ENCODE data around the gene CSTF3. TPM values are rescaled to one million over a fixed set of nuclear protein-coding genes. Genes with fewer than 3 reads are reported as not detected.

The CSTF3 gene
- total RNA-seq, 4 donors from 2014 or later = 11.2 to 23.3 (median 18.2) TPM

- H3K27me3 ChIP-seq = no peaks in the 10 kb centered on the region
- H3K27ac ChIP-seq = peak overlapping the region; percentile 71 to 85 (median 77)
- WGBS, 2 donors = 20 to 38% methylated on average over 3 of the region's 3 CpGs
- no peak for TF ChIP-seq CTCF (IDR thresholded peaks at IDR 0.05)
- no peak for TF ChIP-seq POLR2A (IDR thresholded peaks at IDR 0.05)
- H3K36me3 ChIP-seq = peaks cover 1 to 74% (median 16%) of the 10 kb centered on the region in 3 donors
- peaks cover 14 to 83% (median 50%) of the 10 kb centered on the region in 3 donors for H3K4me1 ChIP-seq
- DNase-seq = no peak
- no peak overlapping the region for H3K4me3 ChIP-seq
- intact Hi-C loops (cut with DNase I) = no loop called here
- H3K9me3 ChIP-seq = no peaks in the 10 kb centered on the region
Observed at GRCh38 chr11:33063326-33063881, 97.9 kb downstream of the CSTF3 start.

- Histone ChIP-seq H3K4me3 (no peak overlapping the region), H3K9me3 (no peaks in the 10 kb centered on the region), H3K27ac (peak overlapping the region in 3 of 4 donors; percentile 64 to 85 (median 70)), H3K27me3 (no peaks in the 10 kb centered on the region), H3K36me3 (peaks cover 0 to 73% (median 14%) of the 10 kb centered on the region in 3 donors), H3K4me1 (peaks cover 14 to 86% (median 50%) of the 10 kb centered on the region in 3 donors)
- WGBS, 2 donors = 58 to 62% methylated on average over 5 of the region's 5 CpGs
- TF ChIP-seq POLR2A (IDR thresholded peaks at IDR 0.05) = no peak
- no peak for TF ChIP-seq CTCF (IDR thresholded peaks at IDR 0.05)
- DNase-seq = no peak
- intact Hi-C loops (cut with DNase I) = no loop called here
Observed at GRCh38 chr11:33062137-33062536, 99.1 kb downstream of the CSTF3 start.

GRCh38 chr11:33060271-33060670 is 101.0 kb downstream of the CSTF3 start:
- Histone ChIP-seq H3K4me3 (no peak overlapping the region), H3K9me3 (no peaks in the 10 kb centered on the region), H3K27ac (peak overlapping the region; percentile 64 to 85 (median 67)), H3K36me3 (peaks cover 0 to 71% (median 10%) of the 10 kb centered on the region in 3 donors), H3K4me1 (peaks cover 14 to 89% (median 47%) of the 10 kb centered on the region in 3 donors), H3K27me3 (no peaks in the 10 kb centered on the region)
- 89 to 96% methylated on average over 2 to 3 of the region's 3 CpGs for WGBS, 2 donors
- TF ChIP-seq CTCF (IDR thresholded peaks at IDR 0.05) (no peak), POLR2A (IDR thresholded peaks at IDR 0.05) (no peak)
- no peak for DNase-seq
- intact Hi-C loops (cut with DNase I) = no loop called here

- Histone ChIP-seq H3K36me3 (peaks cover 0 to 79% (median 10%) of the 10 kb centered on the region in 3 donors), H3K27me3 (no peaks in the 10 kb centered on the region), H3K27ac (peak overlapping the region; percentile 25 to 85 (median 55)), H3K4me1 (peaks cover 8 to 83% (median 39%) of the 10 kb centered on the region in 3 donors), H3K4me3 (no peak overlapping the region), H3K9me3 (no peaks in the 10 kb centered on the region)
- TF ChIP-seq CTCF (IDR thresholded peaks at IDR 0.05) (no peak), POLR2A (IDR thresholded peaks at IDR 0.05) (no peak)
- intact Hi-C loops (cut with DNase I) = no loop called here
- 52 to 62% methylated on average over 5 of the region's 5 CpGs for WGBS, 2 donors
- DNase-seq = no peak
Observed at GRCh38 chr11:33059331-33060007, 101.8 kb downstream of the CSTF3 start.

- TF ChIP-seq CTCF (IDR thresholded peaks at IDR 0.05) (no peak), POLR2A (IDR thresholded peaks at IDR 0.05) (no peak)
- Histone ChIP-seq H3K4me1 (peaks cover 5 to 61% (median 20%) of the 10 kb centered on the region in 3 donors), H3K36me3 (peaks cover 0 to 92% (median 10%) of the 10 kb centered on the region in 3 donors), H3K27me3 (no peaks in the 10 kb centered on the region), H3K4me3 (no peak overlapping the region), H3K27ac (no peak overlapping the region), H3K9me3 (no peaks in the 10 kb centered on the region)
- no peak for DNase-seq
- intact Hi-C loops (cut with DNase I) = no loop called here
- WGBS, 2 donors = 75 to 85% methylated on average over 1 of the region's 1 CpG
Observed at GRCh38 chr11:33057284-33057683, 104.0 kb downstream of the CSTF3 start.
